HepG2 (cell line): ENCODE results near the gene SGF29. TPM values are rescaled to one million over a fixed set of nuclear protein-coding genes. Genes with fewer than 3 reads are reported as not detected.
A peak's percentile ranks its signal among the peaks of the same experiment; 100 is the strongest.

Source experiments
- ARHGAP35 ChIP-seq: sonication (generic); formaldehyde crosslinking; IDR thresholded peaks from 2 replicates; pipeline ENCODE4 v1.9.0; 2022; ENCODE audit warnings: mild to moderate bottlenecking, inconsistent platforms, moderate library complexity, missing genetic modification reagents, borderline replicate concordance
- BRCA1 ChIP-seq: sonication (generic); formaldehyde crosslinking; IDR thresholded peaks from 2 replicates; pipeline ENCODE4 v1.4.0; 2020; ENCODE audit warnings: missing genetic modification reagents
- GTF2F1 ChIP-seq: fragments of 150-350 bp; IDR thresholded peaks from 2 replicates; pipeline ENCODE4 v1.6.1; 2014; ENCODE audit warnings: low read length
- HDAC1 ChIP-seq: sonication (generic); formaldehyde crosslinking; IDR thresholded peaks from 2 replicates; pipeline ENCODE4 v1.5.1; 2020; ENCODE audit warnings: mild to moderate bottlenecking, missing genetic modification reagents
- HNRNPK ChIP-seq: fragments of 200-400 bp; formaldehyde crosslinking; IDR thresholded peaks from 2 replicates; pipeline ENCODE4 v1.6.1; 2018; ENCODE audit warnings: low read length, low read depth, moderate library complexity, mild to moderate bottlenecking; ENCODE audit not compliant: poor library complexity, severe bottlenecking
- HOXA5 ChIP-seq: sonication (generic); formaldehyde crosslinking; IDR thresholded peaks from 2 replicates; pipeline ENCODE4 v1.4.0; 2020; ENCODE audit warnings: missing genetic modification reagents
- KDM6A ChIP-seq: IDR thresholded peaks from 2 replicates; pipeline ENCODE4 v1.6.1; 2016; ENCODE audit warnings: low read depth
- NONO ChIP-seq, 2 experiments: fragments of 450-650 bp in 1 of 2; sonication (generic) in 1 of 2; formaldehyde crosslinking in 1 of 2; IDR thresholded peaks in 1 of 2; conservative IDR thresholded peaks in 1 of 2; 2 replicates each; pipeline versions ENCODE4 v1.6.1 to v1.8.0; 2017 to 2022; ENCODE audit warnings: mild to moderate bottlenecking in 1 of 2, missing genetic modification reagents in 1 of 2, moderate library complexity in 1 of 2
- PHF5A ChIP-seq: IDR thresholded peaks from one replicate; pipeline ENCODE4 v1.6.1; 2018; ENCODE audit warnings: low read depth, missing genetic modification reagents; ENCODE audit not compliant: unreplicated experiment
- RFX3 ChIP-seq: IDR thresholded peaks from 2 replicates; pipeline ENCODE4 v1.6.1; 2016; ENCODE audit warnings: missing biosample characterization, missing genetic modification reagents
- SMAD3 ChIP-seq: sonication (generic); formaldehyde crosslinking; IDR thresholded peaks from 2 replicates; pipeline ENCODE4 v1.4.0; 2020; ENCODE audit warnings: missing genetic modification reagents
- SOX5 ChIP-seq: IDR thresholded peaks from 2 replicates; pipeline ENCODE4 v1.6.1; 2016; ENCODE audit warnings: borderline replicate concordance
- TGIF2 ChIP-seq: IDR thresholded peaks from 2 replicates; pipeline ENCODE4 v1.6.1; 2016; ENCODE audit warnings: control low read depth, missing compliant biosample characterization
- ZBTB7B ChIP-seq: sonication (generic); formaldehyde crosslinking; IDR thresholded peaks from 2 replicates; pipeline ENCODE4 v1.4.0; 2020; ENCODE audit warnings: missing genetic modification reagents
- ZNF510 ChIP-seq: sonication (generic); formaldehyde crosslinking; IDR thresholded peaks from 2 replicates; pipeline ENCODE4 v1.4.0; 2020; ENCODE audit warnings: low read depth, mild to moderate bottlenecking, missing genetic modification reagents
- ZNF709 ChIP-seq: sonication (generic); formaldehyde crosslinking; IDR thresholded peaks from 2 replicates; pipeline ENCODE4 v1.5.0; 2020; ENCODE audit warnings: mild to moderate bottlenecking, missing genetic modification reagents
- ZNF713 ChIP-seq: sonication (generic); formaldehyde crosslinking; IDR thresholded peaks from 2 replicates; pipeline ENCODE4 v1.4.0; 2020; ENCODE audit warnings: mild to moderate bottlenecking, missing genetic modification reagents
- ZNF761 ChIP-seq: sonication (generic); formaldehyde crosslinking; conservative IDR thresholded peaks from 2 replicates; pipeline ENCODE4 v1.4.0; 2020; ENCODE audit warnings: mild to moderate bottlenecking, missing genetic modification reagents
- ZSCAN30 ChIP-seq: sonication (generic); formaldehyde crosslinking; IDR thresholded peaks from 2 replicates; pipeline ENCODE4 v1.5.0; 2020; ENCODE audit warnings: mild to moderate bottlenecking, missing genetic modification reagents
- polyA plus RNA-seq, 8 experiments: library from polyadenylated mRNA; depleted of rRNA in 3 of 8; stranded (reverse) in 7 of 8; unstranded in 1 of 8; fragments of >200 nt; fragmentation: Illumina TruSeq in 4 of 8; extraction: Trizol in 4 of 8; gene quantifications; 2 replicates each; pipeline versions ENCODE4 v1.2.1 to v1.2.3, GENCODE V29; 2011 to 2016; ENCODE audit warnings: low read depth in 4 of 8, missing spikeins in 1 of 8, mixed read lengths in 1 of 8; ENCODE audit not compliant: insufficient read depth in 1 of 8
- total RNA-seq, 5 experiments: library from RNA; depleted of rRNA; stranded (reverse); fragments of >200 nt; fragmentation: Illumina TruSeq; extraction: Trizol; gene quantifications; 2 replicates each; pipeline ENCODE4 v1.2.3, GENCODE V29; 2016; ENCODE audit warnings: low read depth in 1 of 5
- TF ChIP-seq, protein P1 (sequence below): IDR thresholded peaks from 2 replicates; pipeline ENCODE4 v1.6.1; 2016; ENCODE audit warnings: low read depth, control low read depth
- TF ChIP-seq, protein P2 (sequence below): sonication (generic); formaldehyde crosslinking; IDR thresholded peaks from 2 replicates; pipeline ENCODE4 v1.5.0; 2020; ENCODE audit warnings: missing genetic modification reagents, mild to moderate bottlenecking, borderline replicate concordance
- TF ChIP-seq, protein P3 (sequence below): sonication (generic); formaldehyde crosslinking; IDR thresholded peaks from 2 replicates; pipeline ENCODE4 v1.4.0; 2020; ENCODE audit warnings: missing genetic modification reagents
- TF ChIP-seq, protein P4 (sequence below): IDR thresholded peaks from 2 replicates; pipeline ENCODE4 v1.4.0; 2020; ENCODE audit warnings: mild to moderate bottlenecking, missing genetic modification reagents
- TF ChIP-seq, protein P5 (sequence below): sonication (generic); formaldehyde crosslinking; IDR thresholded peaks from 2 replicates; pipeline ENCODE4 v1.4.0; 2020; ENCODE audit warnings: missing genetic modification reagents

Gene SGF29
- total and polyA plus RNA-seq, 2 of the 13 experiments (the other 11 are each of a cell fraction or from before 2014, with no cell fraction given) = 5.0 to 29.4 TPM

DNA sequence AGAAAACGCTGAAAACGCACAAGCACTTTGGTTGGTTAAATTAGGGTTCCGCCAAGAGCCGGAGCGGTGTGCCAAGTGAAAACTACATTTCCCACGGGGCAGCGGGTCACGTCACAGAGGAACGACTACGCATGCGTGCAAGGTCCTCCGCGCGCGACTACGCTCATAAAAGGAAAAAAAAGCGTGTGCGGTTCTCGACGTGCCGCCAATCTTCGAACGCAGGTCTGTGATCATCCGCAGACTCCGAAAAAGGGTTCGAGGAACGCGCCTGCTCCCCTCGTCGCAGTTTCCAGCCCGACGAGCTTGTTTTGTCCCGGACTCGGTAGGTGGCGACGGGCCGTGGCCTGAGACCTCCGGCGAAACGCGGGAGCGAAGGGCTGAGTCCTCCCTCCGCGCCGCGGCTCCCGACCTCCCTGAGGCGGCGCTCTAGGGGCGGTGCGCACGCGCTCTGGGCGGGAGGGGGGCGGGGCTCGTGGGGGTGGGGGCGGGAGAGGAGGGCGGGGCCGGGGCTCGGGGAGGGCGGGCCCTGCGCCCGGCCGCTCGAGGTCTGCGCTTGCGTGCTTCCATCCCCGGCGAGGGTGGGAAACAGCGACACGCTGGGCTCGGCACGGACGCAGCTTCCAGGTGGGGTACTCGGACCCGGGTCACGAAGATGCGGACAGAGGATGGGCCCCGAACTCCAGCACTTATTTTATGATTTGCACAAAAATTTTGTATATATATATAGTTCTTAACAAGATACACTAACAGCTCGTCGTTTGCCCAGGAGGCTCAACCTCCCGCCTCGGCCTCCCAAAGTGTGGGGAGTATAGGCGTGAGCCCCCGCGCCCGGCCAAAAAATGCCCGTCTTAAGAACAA lies at the start of gene SGF29 (continued):
- TF ChIP-seq, protein P1, sequence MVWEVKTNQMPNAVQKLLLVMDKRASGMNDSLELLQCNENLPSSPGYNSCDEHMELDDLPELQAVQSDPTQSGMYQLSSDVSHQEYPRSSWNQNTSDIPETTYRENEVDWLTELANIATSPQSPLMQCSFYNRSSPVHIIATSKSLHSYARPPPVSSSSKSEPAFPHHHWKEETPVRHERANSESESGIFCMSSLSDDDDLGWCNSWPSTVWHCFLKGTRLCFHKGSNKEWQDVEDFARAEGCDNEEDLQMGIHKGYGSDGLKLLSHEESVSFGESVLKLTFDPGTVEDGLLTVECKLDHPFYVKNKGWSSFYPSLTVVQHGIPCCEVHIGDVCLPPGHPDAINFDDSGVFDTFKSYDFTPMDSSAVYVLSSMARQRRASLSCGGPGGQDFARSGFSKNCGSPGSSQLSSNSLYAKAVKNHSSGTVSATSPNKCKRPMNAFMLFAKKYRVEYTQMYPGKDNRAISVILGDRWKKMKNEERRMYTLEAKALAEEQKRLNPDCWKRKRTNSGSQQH = peak; percentile 77; the same call in 1 of the 2 replicates
- peak; percentile 75 for TF ChIP-seq ZBTB7B (CRISPR knock-in tag)
- TF ChIP-seq SMAD3 (CRISPR knock-in tag) = peak; percentile 84
- peak; percentile 40; the same call in 1 of the 2 replicates for TF ChIP-seq TGIF2
- TF ChIP-seq RFX3 = no peak
- no peak for TF ChIP-seq GTF2F1
- TF ChIP-seq, protein P2, sequence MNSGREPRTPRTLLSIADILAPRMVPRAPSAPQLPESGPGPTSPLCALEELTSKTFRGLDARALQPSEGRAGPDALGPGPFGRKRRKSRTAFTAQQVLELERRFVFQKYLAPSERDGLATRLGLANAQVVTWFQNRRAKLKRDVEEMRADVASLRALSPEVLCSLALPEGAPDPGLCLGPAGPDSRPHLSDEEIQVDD (CRISPR knock-in tag) = peak; percentile 91; the same call in 1 of the 2 replicates
- TF ChIP-seq BRCA1 (CRISPR knock-in tag) = no peak
- TF ChIP-seq HOXA5 (CRISPR knock-in tag) = peak; percentile 80
- TF ChIP-seq ZNF761 (CRISPR knock-in tag) = peak; percentile 90
- TF ChIP-seq ZNF510 (CRISPR knock-in tag) = peak; percentile 97
- TF ChIP-seq, protein P3, sequence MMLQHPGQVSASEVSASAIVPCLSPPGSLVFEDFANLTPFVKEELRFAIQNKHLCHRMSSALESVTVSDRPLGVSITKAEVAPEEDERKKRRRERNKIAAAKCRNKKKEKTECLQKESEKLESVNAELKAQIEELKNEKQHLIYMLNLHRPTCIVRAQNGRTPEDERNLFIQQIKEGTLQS = peak; percentile 74
- peak; percentile 69 for TF ChIP-seq HNRNPK
- TF ChIP-seq ARHGAP35 = peak; percentile 96
- no peak for TF ChIP-seq ZSCAN30
- no peak for TF ChIP-seq KDM6A
- TF ChIP-seq, protein P4, sequence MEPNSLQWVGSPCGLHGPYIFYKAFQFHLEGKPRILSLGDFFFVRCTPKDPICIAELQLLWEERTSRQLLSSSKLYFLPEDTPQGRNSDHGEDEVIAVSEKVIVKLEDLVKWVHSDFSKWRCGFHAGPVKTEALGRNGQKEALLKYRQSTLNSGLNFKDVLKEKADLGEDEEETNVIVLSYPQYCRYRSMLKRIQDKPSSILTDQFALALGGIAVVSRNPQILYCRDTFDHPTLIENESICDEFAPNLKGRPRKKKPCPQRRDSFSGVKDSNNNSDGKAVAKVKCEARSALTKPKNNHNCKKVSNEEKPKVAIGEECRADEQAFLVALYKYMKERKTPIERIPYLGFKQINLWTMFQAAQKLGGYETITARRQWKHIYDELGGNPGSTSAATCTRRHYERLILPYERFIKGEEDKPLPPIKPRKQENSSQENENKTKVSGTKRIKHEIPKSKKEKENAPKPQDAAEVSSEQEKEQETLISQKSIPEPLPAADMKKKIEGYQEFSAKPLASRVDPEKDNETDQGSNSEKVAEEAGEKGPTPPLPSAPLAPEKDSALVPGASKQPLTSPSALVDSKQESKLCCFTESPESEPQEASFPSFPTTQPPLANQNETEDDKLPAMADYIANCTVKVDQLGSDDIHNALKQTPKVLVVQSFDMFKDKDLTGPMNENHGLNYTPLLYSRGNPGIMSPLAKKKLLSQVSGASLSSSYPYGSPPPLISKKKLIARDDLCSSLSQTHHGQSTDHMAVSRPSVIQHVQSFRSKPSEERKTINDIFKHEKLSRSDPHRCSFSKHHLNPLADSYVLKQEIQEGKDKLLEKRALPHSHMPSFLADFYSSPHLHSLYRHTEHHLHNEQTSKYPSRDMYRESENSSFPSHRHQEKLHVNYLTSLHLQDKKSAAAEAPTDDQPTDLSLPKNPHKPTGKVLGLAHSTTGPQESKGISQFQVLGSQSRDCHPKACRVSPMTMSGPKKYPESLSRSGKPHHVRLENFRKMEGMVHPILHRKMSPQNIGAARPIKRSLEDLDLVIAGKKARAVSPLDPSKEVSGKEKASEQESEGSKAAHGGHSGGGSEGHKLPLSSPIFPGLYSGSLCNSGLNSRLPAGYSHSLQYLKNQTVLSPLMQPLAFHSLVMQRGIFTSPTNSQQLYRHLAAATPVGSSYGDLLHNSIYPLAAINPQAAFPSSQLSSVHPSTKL = peak; percentile 85
- TF ChIP-seq ZNF709 (CRISPR knock-in tag) = peak; percentile 97
- peak; percentile 80 for TF ChIP-seq HDAC1 (CRISPR knock-in tag)
- TF ChIP-seq NONO (IDR thresholded peaks at IDR 0.05) = no peak
- peak; percentile 97 for TF ChIP-seq NONO (CRISPR knock-in tag; conservative IDR thresholded peaks at IDR 0.05)
- peak; percentile 25 for TF ChIP-seq PHF5A (CRISPR knock-in tag)
- TF ChIP-seq, protein P5, sequence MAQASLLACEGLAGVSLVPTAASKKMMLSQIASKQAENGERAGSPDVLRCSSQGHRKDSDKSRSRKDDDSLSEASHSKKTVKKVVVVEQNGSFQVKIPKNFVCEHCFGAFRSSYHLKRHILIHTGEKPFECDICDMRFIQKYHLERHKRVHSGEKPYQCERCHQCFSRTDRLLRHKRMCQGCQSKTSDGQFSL (CRISPR knock-in tag) = 0 out of 2 replicates have a peak, but pooled peaks have one; percentile 42
- TF ChIP-seq SOX5 (CRISPR knock-in tag) = peak; percentile 43
- peak; percentile 17; the same call in 1 of the 2 replicates for TF ChIP-seq ZNF713
